Measurements from ENCODE around the gene CPTP.

CPTP gene

DNA sequence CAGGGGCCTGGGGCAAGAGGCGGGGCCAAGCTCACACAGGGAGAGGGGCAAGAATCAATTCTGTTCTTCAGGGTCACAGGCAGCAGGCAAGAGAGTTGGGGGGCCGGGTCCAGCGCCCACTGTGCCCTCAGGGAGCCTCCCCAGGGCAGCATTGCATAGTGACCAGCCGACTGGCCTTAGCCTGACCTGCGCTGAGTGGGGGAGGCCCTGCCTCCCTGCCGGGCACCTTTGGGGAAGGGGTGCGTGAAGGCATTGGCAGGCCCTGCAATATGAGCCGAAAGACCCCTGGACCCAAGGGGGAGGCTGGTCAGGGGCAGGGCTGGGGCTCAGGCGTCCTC lies 32.2 kb upstream of the CPTP start:
- no peak for DNase-seq (ENCODE audit: low read depth)

DNA sequence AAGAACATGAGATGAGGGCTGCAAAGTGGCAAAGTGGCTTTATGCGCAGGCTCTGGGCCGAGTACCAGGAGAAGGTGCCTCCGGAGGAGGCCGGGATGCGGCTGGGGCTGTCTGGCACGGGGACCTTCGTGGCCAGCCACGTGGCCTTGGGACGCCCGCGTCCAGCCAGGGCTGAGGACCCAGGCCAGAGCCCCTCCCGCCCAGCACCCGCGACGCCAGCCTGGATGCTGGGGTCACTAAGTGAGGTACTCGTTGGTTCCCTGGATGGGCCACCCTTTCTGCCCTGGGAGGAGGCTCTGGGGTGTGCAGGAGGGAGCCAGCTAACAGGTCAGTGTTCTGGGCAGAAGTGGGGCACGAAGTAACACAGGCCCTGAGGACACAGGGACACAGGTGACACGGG lies 31.8 kb upstream of the CPTP start:
- no peak for DNase-seq (ENCODE audit: low read depth)

DNA sequence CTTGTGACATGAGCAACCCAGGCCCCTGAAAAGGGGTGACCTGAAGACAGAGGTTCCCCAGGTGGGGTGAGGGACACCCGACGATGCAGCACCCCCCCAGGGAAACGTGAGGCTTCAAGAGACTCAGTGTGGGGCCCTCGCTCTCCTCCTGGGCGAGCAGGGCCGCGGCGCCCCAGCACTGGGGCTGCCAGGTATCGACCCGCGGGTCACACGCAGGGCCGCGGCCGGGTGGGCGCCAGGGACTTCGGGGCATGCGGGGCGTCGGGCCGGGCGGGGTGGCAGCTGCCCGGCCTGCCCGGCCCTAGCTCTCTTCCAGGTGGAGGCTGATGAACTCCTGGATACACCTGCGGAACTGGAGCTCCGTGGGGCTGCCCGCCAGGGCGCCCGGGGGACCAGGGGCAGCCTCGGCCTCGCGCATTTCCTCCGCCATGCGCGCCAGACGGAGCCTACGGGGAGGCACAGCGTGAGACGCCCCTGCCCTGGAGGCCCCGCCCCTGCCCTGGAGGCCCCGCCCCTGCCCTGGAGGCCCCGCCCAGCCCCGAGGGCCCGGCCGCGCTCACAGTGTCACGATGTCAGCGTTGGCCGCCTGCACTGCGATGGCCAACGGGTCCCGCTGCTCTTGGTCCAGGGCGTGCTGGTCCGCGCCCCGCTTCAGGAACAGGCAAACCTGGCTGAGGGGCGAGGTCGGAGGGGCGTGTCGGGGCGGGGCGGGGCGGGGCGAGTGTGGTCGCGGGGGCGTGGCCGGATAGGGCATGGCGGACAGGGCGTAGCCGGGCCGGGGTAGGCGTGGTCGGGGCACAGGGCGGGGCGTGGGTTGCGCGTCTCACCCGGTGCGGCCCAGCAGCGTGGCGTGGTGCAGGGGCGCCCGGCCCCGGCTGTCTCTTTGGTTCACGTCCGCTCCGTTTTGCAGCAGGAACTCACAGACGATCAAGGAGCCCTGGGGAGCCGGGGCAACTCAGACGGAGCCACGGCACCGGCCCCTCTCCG lies 31.0 kb upstream of the CPTP start:
- DNase-seq (ENCODE audit: low read depth) = no peak

DNA sequence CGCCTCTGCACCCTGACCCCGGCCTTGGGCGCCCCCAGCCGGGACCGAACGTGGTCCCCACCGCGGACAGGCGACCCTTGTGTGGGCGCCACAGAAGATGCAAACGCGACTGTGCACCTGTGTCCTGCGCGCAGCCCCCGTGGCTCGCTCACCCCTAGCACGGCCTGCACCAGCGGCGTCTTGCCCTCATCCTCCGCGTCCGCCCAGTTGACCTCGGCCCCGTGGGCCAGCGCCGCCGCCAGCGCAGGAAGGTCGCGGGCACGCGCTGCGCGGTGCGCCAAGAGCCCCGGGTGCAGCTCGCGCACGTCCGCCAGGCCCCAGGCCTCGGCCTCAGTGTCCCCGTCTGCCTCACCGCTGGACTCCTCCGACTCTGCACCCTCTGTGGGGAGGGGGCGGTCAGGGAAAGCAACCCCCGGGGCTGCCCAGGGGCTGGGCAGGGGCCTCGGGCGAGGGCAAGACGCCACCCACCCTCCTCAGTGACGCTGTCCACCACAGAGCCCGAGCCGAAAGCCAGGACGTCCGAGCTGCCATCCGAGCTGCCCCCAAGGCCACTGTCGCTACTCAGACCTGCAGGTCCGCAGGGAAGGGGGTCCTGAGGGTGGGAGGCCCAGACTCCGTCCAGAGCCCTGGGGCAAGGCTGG lies 30.2 kb upstream of the CPTP start:
- no peak for DNase-seq (ENCODE audit: low read depth)

DNA sequence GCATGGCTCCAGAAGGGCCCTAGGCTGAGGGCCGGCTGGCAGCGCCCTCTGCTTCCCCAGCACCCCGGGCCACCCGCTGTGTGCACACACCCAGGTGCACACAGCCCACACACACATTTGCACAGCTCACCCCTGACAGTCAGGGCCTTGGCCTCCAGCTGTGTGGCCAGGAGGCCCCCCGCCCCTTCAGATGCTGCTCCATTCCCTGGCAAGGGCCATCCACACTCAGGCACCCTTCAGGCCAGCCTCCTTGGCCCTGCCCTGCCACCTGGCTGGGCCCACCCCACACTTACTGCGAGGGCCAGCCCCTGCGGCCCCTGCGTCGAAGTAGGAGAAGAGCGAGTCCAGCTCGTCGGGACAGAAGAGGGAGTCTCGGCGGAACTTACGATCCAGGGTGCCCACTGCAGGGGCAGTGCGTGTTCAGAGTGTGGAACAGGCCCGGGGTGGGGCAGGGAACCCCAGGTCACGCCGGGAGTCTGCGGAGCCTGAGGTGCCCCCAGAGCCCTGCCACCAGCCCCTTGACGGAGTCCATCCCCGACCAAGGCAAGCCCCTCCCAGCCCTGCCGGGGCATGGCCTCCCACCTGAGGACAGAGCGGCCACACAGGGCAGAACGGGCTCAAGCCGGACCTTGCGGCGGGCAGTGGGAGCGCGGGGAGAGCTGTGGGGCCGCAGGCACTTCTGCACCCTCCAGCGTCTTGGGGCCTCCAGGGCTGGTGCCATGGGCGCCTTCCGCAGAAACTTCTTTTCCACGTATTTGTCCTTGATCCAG lies 29.3 kb upstream of the CPTP start:
- DNase-seq (ENCODE audit: low read depth) = no peak

DNA sequence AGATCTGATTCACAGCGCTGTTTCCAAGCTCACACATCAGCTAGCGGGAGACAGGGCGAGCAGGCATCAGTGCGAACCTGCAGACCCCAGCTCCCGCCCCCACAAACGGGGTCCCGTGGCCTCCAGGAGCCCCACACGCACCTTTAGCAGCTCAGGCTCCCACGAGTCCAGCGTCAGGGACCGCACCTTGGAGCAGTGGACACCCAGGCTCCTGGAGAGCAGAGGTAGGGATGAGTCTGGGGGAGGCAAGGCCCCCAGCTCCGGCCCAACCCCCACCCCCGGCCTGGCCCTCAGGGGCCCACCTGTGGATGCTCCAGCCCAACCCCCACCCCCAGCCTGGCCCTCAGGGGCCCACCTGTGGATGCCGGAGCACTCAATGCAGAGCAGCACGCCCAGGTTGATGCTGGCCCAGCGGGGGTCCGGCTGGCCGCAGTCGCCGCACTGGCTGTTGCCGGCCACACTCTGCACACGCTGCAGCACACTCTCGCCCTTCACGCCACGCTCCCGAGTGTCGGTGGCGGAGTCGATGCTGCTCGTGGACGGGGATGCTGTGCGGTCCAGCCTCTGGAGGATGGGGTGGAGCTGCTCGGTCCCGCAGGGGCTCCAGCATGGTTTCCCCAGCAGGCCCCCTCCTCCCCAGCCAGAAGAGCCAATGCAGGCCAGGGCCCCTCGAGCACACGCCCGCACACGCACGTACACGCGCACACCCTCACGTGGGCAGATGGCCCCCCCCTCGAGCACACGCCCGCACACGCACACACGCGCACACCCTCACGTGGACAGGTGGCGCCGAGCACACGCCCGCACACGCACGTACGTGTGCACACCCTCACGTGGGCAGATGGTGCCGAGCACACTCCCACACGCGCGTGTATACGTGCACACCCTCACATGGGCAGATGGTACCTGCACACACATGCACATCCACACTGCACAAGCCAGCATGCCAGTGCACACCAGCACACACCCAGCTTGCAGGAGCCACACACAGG lies 28.2 kb upstream of the CPTP start:
- DNase-seq (ENCODE audit: low read depth) = no peak

DNA sequence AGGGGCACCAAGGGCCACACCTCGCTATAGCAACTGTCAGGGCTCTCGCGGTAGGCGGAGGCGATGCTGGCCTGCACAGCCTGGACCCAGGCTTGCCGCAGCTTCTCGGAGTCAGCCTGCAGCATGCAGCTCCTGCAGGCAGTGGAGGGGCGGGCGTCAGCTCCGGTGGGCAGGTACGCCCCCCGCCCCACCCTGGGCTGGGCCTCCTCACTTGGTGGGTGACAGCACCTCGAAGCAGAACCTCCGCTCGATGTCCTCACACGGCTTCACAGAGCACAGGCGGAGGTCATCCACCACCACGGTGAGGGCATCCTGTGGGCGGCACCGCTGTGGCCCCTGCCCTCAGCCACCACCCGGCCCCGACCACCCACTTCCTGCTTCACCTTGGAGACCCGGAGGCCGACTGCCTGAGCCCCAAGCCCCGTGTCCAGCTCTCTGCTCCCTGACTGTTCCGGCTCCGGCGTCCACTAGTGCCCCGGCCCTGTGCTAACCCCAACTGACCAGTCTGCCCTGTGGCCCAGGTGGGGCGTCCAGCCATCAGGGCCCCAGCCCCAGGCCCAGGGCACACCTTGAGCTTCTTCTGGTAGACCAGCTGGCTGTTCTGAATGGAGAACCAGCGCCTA lies 26.7 kb upstream of the CPTP start:
- DNase-seq (ENCODE audit: low read depth) = no peak

DNA sequence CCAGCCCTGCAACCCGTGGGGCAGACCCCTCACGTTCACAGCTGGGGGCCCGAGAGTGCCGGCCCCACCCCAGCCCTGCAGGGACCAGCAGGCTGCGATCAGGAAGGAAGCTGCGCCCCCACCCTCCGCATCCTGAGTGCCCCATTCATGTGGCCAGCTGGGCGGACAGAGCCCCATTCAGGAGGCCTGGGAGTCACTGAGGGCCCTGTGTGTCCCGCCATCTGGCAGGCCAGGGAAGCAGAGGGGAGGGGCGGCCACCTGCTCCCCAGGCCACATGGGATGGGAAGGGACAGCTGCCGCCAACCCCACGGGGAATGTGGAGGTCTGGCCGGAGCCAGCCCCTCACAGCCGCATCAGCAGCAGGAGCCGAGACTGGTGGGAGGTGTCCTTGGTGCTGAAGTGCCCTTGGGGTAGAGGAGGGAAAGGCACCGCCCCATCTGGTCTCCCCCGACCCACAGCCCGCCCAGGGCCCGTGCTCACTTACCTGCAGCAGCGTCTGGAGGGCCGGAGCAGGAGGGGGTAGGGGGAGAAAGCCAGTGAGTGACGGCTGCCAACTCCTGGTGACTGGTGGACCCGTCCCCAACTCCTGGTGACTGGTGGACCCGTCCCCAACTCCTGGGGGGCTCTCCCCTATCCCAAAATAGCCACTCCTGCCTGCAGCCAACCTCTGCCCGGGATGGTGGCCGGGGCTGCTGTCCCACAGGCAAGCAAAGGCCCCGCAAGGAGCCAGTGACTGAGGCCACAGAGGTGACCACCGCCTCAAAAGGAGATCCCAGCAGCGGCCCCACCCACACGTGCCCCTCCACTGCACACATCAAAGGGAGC lies 25.5 kb upstream of the CPTP start:
- DNase-seq (ENCODE audit: low read depth) = no peak

DNA sequence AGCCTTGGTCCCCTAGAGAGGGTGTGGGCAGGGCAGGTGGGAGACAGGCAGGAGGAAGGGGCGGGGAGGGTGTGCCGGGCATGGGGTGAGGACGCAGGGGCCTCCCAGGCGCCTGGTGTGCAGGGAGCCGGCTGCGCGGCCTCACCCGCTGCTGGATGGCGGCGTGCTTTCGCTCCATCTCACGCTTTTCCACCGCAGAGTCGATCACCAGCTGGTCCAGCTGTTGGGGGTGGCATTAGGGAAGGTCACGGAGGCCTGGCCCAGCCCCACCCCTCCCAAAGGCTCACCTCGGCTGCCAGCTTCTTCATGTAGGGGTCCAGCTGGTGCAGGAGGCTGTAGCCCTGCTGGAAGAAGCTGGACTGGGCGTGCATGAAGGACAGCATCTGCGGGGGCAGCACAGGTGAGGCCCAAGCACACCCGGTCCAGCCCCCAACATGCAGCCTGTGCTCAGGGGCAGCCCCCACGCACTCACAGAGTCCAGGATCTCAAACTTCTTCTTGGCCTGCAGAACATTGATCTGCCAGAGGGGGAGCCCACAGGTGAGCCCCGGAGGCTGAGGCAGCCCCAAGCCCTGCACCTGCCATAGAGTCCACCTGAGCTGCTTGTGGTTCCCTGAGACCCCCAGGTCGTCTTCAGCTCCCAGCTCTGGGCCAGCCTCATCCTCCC lies 24.8 kb upstream of the CPTP start:
- no peak for DNase-seq (ENCODE audit: low read depth)

DNA sequence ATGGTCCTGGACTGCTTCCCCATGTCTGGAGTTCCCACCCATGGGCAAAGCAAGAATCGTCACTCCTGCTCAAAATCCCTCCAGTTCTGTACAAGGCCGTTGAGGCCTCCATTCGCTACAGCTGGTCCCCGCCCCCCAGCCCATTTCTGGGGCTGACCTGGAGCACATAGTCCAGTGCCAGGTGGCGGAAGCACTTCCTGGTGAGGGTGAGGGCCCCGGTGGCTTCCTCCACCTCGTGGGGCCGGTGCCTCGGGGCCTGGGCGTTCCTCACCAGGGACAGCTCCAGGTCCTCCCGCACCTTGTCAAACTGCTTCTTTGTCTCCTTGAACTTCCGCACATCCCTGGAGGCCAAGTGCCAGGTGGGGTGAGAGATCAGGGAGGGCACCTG lies 24.3 kb upstream of the CPTP start:
- DNase-seq (ENCODE audit: low read depth) = no peak

DNA sequence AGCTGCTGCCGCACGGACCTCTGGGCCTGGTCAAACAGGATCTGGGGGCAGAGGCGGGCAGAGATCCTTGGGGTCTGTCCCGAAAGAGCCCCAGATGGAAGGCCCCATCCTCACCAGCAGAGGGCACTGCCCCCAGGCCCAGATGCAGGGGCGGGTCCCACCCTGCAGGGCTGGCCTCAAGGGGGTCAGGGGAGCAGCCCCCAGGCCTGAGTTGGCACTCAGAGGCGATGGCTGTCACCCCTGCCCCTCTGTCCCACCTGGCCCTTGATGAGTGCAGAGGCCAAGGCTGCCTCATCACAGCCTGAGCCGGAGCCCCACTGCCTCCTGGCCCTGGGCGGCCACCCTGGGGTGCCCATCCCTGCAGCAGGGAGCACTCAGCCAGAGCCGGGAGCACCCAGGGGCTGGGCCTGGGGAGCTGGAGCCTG lies 22.6 kb upstream of the CPTP start:
- DNase-seq (ENCODE audit: low read depth) = no peak

DNA sequence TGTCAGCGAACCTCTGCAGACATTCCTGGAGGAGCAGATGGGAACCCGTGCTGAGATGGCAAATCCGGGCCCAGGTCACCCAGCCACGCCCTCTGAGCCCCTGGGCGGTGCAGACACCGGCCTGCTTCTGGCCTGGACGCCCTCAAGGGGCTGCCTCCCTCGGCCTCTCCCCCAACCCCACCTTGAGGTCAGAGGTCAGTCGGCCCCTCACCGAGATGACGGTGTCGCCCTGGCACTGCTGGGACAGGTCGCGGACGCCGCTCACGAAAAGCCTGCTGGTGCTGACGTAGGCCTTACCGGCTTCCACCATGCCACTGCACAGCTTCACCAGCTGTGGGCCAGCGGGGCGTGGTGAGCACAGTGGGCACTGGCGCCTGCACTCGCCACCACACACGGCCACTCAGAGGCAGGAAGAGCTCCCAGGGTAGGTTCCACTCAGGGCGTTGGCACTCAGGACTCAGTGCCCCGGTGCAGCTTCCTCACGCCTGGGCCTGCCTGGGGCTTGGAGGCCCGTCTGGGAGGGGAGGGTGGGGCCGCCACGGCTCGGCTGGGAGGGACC lies 21.6 kb upstream of the CPTP start:
- no peak for DNase-seq (ENCODE audit: low read depth)

DNA sequence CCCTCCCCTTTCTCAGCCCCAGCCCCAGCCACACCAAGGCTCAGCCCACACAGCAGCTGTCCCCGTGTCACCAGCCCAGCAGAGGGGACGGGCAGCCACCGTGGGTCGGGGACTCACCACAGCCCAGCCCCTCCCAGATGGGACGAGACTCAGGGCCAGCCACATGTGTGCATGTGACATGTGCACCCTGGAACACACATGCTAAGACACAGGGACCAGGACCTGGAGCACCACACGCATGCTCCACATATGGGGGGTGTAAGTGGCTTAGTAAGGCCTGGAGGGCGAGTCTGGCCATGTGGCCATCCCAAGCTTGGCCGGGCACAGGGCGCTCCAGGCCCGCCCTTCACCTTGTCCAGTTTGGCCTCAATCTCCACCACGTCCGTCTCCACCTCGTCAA lies 20.9 kb upstream of the CPTP start:
- DNase-seq (ENCODE audit: low read depth) = no peak

DNA sequence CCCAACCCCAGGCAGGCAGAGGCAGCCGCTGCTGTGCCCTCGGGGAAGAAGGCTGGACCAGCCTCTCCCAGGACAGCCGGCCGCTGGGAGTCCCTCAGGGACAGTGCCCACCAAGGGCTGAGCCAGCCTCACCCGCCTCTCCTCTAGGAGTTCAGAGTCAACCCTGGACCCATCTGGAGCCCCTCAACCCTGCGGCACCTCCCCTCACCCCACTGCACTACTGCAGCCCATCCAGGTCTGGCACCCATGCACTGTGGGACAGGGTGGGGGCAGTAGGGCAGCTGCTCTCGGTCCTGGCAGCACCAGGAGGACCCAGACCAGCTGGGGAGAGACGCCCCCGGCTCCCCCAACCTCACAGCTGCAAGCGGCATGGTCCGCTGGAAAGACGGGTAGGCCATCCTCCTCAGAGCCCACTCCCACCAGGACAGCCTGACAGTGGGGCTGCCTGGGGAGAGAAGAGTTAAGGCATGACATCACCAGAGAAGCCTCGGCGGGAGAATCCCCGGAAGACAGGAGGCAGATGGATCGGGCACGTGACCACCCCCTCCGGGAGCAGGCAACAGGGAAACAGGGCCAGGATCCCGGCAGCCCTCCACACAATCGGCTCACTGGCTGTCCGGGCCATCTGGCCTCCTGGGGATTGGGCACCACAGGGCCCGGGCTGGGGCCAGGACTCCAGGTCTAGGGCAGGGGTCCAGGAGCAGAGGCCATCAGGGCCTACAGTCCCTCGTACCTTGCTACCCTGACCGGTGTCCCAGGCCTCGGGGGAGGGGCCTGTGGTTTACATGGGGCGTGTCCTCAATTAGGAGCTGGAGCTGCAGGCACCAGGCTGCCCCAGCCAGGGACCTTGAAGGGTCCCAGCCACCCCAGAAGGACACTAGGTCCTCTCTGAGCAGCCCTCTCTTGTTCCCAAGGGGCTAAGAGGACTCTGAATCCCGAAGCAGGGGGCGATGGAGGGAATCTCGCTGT lies 20.0 kb upstream of the CPTP start:
- DNase-seq (ENCODE audit: low read depth) = no peak

DNA sequence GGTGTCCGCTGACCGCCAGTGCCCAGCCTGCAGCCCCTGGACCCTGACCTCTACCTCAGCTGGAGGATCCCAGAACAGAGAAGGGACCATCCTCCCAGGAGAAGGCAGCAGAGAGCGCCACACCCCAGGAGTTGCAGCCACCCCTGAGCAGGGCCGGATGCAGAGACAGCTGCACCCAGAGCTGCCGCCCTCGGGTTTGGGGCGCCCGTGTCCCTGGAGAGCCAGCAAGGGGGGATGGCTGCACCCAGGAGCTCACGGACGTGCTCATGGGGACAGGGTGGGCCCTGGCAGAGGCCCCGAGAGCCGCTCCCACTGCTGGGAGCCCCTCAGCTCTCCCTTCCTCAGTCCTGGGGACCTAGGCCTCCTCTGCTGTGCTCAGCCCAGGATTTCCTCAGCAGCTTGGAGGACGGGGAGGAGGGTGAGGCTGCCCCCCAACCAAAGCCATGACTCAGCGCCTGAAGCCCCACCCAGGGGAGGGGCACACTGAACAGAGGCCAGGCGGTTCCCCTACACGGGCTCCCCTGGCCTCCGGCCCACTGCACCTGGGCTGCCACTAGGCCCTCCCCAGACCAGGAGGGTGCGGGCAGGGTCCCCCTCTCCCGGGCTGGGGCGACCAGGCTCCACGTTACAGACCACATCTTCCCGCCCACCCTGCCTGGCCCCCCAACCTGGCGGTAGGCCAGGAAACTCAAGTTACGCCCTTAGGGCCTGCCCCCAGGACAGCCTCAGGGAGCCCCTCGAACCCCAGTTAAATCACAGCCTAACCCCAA lies 19.1 kb upstream of the CPTP start:
- DNase-seq (ENCODE audit: low read depth) = peak; percentile 56

DNA sequence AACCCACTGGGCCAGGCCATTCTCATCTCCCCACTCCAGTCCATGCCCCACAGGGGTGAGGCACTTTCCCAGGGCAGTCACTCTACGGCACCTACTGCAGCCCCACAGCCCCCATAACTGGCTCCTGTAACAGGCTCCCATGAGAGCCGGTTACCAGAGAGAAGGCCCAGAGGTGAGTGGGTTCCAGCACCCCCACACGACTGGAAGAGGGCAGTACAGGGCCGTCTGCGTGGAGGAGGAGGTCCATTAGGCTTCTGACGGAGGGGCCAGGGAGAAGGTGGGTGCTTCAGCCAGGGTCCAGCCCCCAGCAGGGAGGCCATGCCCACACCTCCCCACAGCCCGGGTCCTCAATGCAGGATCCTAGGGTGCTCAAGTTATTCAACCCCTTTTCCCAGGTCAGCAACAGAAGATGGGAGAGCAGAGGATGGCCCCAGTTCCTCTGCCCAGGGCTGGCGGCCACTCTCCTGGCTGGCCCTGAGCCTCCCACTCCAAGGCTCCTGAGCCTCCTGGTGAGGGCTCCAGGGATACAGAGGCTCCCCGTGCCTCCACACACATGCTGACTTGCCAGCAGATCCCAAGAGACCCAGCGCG lies 18.4 kb upstream of the CPTP start:
- DNase-seq (ENCODE audit: low read depth) = no peak

DNA sequence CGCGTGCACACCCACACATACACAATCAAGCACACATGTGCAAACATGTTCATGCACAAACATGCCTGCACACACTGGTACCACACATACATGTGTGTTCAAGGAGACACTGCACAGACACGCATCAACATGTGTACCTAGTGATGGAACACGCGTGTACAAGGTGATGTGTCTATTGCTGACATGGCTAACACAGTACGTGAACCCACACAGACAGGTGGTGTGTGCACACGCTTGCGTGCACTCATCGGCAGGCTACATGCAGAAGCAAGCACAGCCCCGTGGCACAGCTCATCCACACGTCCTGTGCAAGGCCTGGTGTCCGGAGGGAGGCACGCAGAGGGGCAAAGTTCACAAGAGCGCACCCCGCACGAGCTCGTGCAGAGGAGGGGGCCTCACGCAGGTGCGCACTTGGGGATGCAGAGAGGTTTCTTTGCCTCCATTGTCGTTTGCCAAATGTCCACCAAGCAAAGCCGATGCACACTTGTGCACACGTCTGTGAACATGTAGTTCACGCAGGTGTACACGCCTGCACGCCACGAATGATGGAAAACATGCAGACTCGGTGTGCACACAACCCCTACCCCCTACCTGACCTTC lies 17.8 kb upstream of the CPTP start:
- DNase-seq (ENCODE audit: low read depth) = no peak

Measured in HS-5 (cell line).